ENCODE measurements around the gene GP1BB.
A peak's percentile ranks its signal among the peaks of the same experiment; 100 is the strongest.

Gene GP1BB

GRCh38 chr22:19763458-19764298 lies 40.3 kb downstream of the GP1BB start:
- TF ChIP-seq, protein P1, sequence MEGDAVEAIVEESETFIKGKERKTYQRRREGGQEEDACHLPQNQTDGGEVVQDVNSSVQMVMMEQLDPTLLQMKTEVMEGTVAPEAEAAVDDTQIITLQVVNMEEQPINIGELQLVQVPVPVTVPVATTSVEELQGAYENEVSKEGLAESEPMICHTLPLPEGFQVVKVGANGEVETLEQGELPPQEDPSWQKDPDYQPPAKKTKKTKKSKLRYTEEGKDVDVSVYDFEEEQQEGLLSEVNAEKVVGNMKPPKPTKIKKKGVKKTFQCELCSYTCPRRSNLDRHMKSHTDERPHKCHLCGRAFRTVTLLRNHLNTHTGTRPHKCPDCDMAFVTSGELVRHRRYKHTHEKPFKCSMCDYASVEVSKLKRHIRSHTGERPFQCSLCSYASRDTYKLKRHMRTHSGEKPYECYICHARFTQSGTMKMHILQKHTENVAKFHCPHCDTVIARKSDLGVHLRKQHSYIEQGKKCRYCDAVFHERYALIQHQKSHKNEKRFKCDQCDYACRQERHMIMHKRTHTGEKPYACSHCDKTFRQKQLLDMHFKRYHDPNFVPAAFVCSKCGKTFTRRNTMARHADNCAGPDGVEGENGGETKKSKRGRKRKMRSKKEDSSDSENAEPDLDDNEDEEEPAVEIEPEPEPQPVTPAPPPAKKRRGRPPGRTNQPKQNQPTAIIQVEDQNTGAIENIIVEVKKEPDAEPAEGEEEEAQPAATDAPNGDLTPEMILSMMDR (conservative IDR thresholded peaks at IDR 0.05): no peak
- peak overlapping the region; percentile 94; the same call in 1 of the 2 replicates for H3K27ac ChIP-seq

- TF ChIP-seq, protein P1 (conservative IDR thresholded peaks at IDR 0.05): no peak
- no peak overlapping the region for H3K27ac ChIP-seq
Measured at GRCh38 chr22:19764299-19764593, 40.9 kb downstream of the GP1BB start.

- H3K27ac ChIP-seq: no peak overlapping the region
- TF ChIP-seq, protein P1 (conservative IDR thresholded peaks at IDR 0.05): no peak
Measured at GRCh38 chr22:19764636-19765476, 41.5 kb downstream of the GP1BB start.

DNA sequence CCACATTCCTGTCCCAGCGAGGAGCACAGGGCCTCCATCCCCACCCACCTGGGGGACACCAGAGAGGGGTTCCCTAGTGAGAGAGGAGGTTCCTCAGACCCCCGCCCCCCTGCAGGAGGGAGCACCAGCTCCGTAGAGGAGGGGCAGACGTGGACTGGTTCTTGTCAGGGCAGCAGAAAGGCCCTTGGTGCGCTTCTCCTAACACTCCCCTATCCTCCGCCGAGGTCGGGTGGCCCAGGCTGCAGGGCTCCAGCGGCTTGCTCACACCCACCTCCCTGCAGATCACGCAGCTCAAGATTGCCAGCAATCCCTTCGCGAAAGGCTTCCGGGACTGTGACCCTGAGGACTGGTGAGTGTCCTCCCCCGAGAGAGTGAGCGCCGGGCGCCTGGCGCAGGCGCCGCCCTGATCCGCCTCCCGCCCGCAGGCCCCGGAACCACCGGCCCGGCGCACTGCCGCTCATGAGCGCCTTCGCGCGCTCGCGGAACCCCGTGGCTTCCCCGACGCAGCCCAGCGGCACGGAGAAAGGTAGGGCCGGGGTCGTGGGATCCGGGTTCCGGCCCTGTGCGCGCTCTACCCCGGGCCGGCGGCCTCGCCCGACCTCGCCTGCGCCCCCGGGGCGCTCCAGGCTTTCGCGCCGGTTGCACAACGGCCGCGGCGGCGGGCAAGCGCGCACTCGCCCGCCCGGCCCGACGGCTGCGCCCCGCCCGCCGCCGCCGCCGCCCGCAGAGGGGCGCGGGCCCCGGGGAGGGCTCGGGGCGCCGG lies 42.3 kb downstream of the GP1BB start:
- H3K27ac ChIP-seq: no peak overlapping the region
- TF ChIP-seq, protein P1 (conservative IDR thresholded peaks at IDR 0.05): no peak

DNA sequence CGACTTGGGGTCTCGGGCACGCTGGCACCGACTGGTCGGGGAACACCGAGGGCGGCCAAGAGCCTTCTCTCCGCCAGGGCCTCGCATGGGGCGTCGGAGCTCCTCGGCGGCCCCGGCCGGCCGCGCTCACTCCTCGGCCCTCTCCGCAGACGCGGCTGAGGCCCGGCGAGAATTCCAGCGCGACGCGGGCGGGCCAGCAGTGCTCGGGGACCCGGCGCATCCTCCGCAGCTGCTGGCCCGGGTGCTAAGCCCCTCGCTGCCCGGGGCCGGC lies 42.8 kb downstream of the GP1BB start:
- no peak overlapping the region for H3K27ac ChIP-seq
- TF ChIP-seq, protein P1 (conservative IDR thresholded peaks at IDR 0.05): no peak

- TF ChIP-seq, protein P1 (conservative IDR thresholded peaks at IDR 0.05): no peak
- no peak overlapping the region for H3K27ac ChIP-seq
Measured at GRCh38 chr22:19766511-19767426, 43.4 kb downstream of the GP1BB start.
